Kidney epithelial cell (primary cell): Measurements from ENCODE around the gene PRELID2. TPM values are rescaled to one million over a fixed set of nuclear protein-coding genes. Genes with fewer than 3 reads are reported as not detected.

ENCODE experiments used
- DNase-seq: peaks from one replicate; pipeline ENCODE4 v3.0.0-alpha.2; 2010; ENCODE audit warnings: low read depth
- H3K27me3 ChIP-seq: 2 replicates; pipeline ENCODE4 v1.6.0; 2011; ENCODE audit warnings: low read length; ENCODE audit not compliant: control insufficient read depth, insufficient read depth
- H3K36me3 ChIP-seq: 2 replicates; pipeline ENCODE4 v1.5.1; 2011; ENCODE audit warnings: low read length; ENCODE audit not compliant: control insufficient read depth, insufficient read depth
- H3K4me3 ChIP-seq: 2 replicates; pipeline ENCODE4 v1.5.1; 2011; ENCODE audit warnings: low read depth, mild to moderate bottlenecking, control low read depth, low read length
- total RNA-seq: library from RNA; depleted of rRNA; stranded (reverse); fragments of >200 nt; gene quantifications from 2 replicates; pipeline ENCODE4 v1.2.3, GENCODE V29; 2015
- TF ChIP-seq, protein P1 (sequence below): IDR thresholded peaks from 2 replicates; pipeline ENCODE4 v1.5.1; 2011; ENCODE audit warnings: mild to moderate bottlenecking, moderate library complexity, low read length, control low read depth, inconsistent platforms; ENCODE audit not compliant: insufficient read depth, poor library complexity, severe bottlenecking

Gene PRELID2
- total RNA-seq, 1 donor from 2014 or later, result 9.4 TPM

- no peaks in the 10 kb centered on the region for H3K27me3 ChIP-seq
- no peaks in the 10 kb centered on the region for H3K36me3 ChIP-seq
- peak; percentile 12 for DNase-seq
- no peak overlapping the region for H3K4me3 ChIP-seq
- TF ChIP-seq, protein P1, sequence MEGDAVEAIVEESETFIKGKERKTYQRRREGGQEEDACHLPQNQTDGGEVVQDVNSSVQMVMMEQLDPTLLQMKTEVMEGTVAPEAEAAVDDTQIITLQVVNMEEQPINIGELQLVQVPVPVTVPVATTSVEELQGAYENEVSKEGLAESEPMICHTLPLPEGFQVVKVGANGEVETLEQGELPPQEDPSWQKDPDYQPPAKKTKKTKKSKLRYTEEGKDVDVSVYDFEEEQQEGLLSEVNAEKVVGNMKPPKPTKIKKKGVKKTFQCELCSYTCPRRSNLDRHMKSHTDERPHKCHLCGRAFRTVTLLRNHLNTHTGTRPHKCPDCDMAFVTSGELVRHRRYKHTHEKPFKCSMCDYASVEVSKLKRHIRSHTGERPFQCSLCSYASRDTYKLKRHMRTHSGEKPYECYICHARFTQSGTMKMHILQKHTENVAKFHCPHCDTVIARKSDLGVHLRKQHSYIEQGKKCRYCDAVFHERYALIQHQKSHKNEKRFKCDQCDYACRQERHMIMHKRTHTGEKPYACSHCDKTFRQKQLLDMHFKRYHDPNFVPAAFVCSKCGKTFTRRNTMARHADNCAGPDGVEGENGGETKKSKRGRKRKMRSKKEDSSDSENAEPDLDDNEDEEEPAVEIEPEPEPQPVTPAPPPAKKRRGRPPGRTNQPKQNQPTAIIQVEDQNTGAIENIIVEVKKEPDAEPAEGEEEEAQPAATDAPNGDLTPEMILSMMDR, result no peak
These were observed 37.8 kb downstream of the PRELID2 start for GRCh38 chr5:145797336-145797735.

GRCh38 chr5:145796318-145796717 is 38.8 kb downstream of the PRELID2 start:
- DNase-seq, result no peak
- TF ChIP-seq, protein P1, result no peak
- no peaks in the 10 kb centered on the region for H3K27me3 ChIP-seq
- H3K36me3 ChIP-seq, result no peaks in the 10 kb centered on the region
- no peak overlapping the region for H3K4me3 ChIP-seq

GRCh38 chr5:145793574-145793973 is 41.6 kb downstream of the PRELID2 start:
- Histone ChIP-seq H3K4me3 (no peak overlapping the region), H3K27me3 (no peaks in the 10 kb centered on the region), H3K36me3 (no peaks in the 10 kb centered on the region)
- TF ChIP-seq, protein P1, result no peak
- no peak for DNase-seq

GRCh38 chr5:145792840-145793239 is 42.3 kb downstream of the PRELID2 start:
- Histone ChIP-seq H3K4me3 (no peak overlapping the region), H3K27me3 (no peaks in the 10 kb centered on the region), H3K36me3 (no peaks in the 10 kb centered on the region)
- TF ChIP-seq, protein P1, result no peak
- DNase-seq, result no peak

GRCh38 chr5:145791866-145792265 is 43.3 kb downstream of the PRELID2 start:
- Histone ChIP-seq H3K4me3 (no peak overlapping the region), H3K36me3 (no peaks in the 10 kb centered on the region), H3K27me3 (no peaks in the 10 kb centered on the region)
- TF ChIP-seq, protein P1, result no peak
- DNase-seq, result no peak

GRCh38 chr5:145787996-145788395 is 47.1 kb downstream of the PRELID2 start:
- TF ChIP-seq, protein P1, result no peak
- no peak overlapping the region for H3K4me3 ChIP-seq
- H3K27me3 ChIP-seq, result no peaks in the 10 kb centered on the region
- H3K36me3 ChIP-seq, result no peaks in the 10 kb centered on the region
- DNase-seq, result no peak
